Thyroid gland (tissue), 4 donors: ENCODE measurements around the gene LSAMP. TPM values are rescaled to one million over a fixed set of nuclear protein-coding genes. Genes with fewer than 3 reads are reported as not detected.

Source experiments
- DNase-seq, 2 donors: peaks; one replicate each; pipeline ENCODE4 v3.0.0-alpha.2; 2019
- H3K27ac ChIP-seq, 3 donors: fragments of 200-600 bp; sonication (generic); 1 replicate in 2 of 3; 2 replicates in 1 of 3; pipeline ENCODE4 v1.5.1; 2016 to 2019; ENCODE audit warnings: mild to moderate bottlenecking in 1 of 3, moderate library complexity in 1 of 3
- H3K27me3 ChIP-seq: fragments of 200-600 bp; sonication (generic); one replicate; pipeline ENCODE4 v1.5.1; 2019
- H3K36me3 ChIP-seq, 2 donors: fragments of 200-600 bp; sonication (generic); one replicate each; pipeline ENCODE4 v1.5.1; 2016 to 2019
- H3K4me1 ChIP-seq, 2 donors: fragments of 200-600 bp; sonication (generic); one replicate each; pipeline ENCODE4 v1.5.1; 2017 to 2019
- H3K4me3 ChIP-seq, 3 donors: fragments of 200-600 bp; sonication (generic); replicated peaks in 1 of 3; 1 replicate in 2 of 3; 2 replicates in 1 of 3; pipeline ENCODE4 v1.5.1; 2016; ENCODE audit warnings: mild to moderate bottlenecking in 1 of 3
- H3K9me3 ChIP-seq: fragments of 200-600 bp; sonication (generic); one replicate; pipeline ENCODE4 v1.5.1; 2017
- POLR2A ChIP-seq, 2 donors: fragments of 450-650 bp; IDR thresholded peaks; one replicate each; pipeline ENCODE4 v1.6.1; 2017; ENCODE audit warnings: antibody characterized with exemption in 2 of 2, mild to moderate bottlenecking in 2 of 2, moderate library complexity in 1 of 2
- WGBS, 2 donors: methylation state at CpG; one replicate each; pipeline ENCODE4 v1.1.5; 2017; 5-methylcytosine and 5-hydroxymethylcytosine counted together
- intact Hi-C: fragments of 100-400 bp; cut with DNase I; formaldehyde crosslinking; loops from one replicate; pipeline ENCODE4 v1.15.1; 2023
- total RNA-seq, 4 donors: library from RNA; depleted of rRNA; stranded (reverse); fragments of >200 nt; gene quantifications; one replicate each; pipeline ENCODE4 v1.2.3, GENCODE V29; 2016
- TF ChIP-seq, protein P1 (sequence below), 6 experiments: fragments of 200-600 bp in 3 of 6; fragments of 450-650 bp in 3 of 6; sonication (generic) in 3 of 6; IDR thresholded peaks; one replicate each; pipeline ENCODE4 v1.5.1; 2016 to 2019; ENCODE audit warnings: antibody characterized with exemption in 6 of 6, mild to moderate bottlenecking in 2 of 6, inconsistent platforms in 1 of 6, moderate library complexity in 1 of 6

Gene LSAMP
- total RNA-seq, 4 donors from 2014 or later: 0.78 to 2.0 (median 1.8) TPM

DNA sequence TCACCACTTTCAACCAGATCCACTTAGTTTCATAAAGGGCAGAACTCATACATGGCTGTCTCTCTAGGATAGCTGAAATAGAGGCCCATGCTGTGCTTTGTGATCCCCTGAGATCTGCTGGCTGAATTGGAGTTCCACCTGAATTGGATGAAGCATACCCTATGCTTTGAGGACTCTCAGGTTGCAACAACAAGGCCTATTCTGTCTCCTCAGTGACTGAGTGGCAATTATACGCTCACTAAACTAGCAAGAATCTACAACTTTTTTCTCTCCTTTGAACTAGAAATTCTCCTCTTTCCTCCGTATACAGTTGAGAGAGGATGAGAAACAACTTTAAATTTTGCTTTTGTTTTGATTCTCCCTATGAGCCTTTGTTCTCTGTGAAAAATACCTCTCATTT lies 348.7 kb downstream of the LSAMP start:
- no peak for TF ChIP-seq POLR2A (IDR thresholded peaks at IDR 0.05)
- TF ChIP-seq, protein P1, sequence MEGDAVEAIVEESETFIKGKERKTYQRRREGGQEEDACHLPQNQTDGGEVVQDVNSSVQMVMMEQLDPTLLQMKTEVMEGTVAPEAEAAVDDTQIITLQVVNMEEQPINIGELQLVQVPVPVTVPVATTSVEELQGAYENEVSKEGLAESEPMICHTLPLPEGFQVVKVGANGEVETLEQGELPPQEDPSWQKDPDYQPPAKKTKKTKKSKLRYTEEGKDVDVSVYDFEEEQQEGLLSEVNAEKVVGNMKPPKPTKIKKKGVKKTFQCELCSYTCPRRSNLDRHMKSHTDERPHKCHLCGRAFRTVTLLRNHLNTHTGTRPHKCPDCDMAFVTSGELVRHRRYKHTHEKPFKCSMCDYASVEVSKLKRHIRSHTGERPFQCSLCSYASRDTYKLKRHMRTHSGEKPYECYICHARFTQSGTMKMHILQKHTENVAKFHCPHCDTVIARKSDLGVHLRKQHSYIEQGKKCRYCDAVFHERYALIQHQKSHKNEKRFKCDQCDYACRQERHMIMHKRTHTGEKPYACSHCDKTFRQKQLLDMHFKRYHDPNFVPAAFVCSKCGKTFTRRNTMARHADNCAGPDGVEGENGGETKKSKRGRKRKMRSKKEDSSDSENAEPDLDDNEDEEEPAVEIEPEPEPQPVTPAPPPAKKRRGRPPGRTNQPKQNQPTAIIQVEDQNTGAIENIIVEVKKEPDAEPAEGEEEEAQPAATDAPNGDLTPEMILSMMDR (IDR thresholded peaks at IDR 0.05): no peak
- no peak overlapping the region for H3K27ac ChIP-seq
- no peaks in the 10 kb centered on the region for H3K9me3 ChIP-seq
- no peaks in the 10 kb centered on the region for H3K4me1 ChIP-seq
- intact Hi-C loops: no loop called here
- no peaks in the 10 kb centered on the region for H3K27me3 ChIP-seq
- DNase-seq: no peak
- no peak overlapping the region for H3K4me3 ChIP-seq
- 55 to 64% methylated on average over 2 of the region's 2 CpGs for WGBS, 2 donors
- no peaks in the 10 kb centered on the region for H3K36me3 ChIP-seq

DNA sequence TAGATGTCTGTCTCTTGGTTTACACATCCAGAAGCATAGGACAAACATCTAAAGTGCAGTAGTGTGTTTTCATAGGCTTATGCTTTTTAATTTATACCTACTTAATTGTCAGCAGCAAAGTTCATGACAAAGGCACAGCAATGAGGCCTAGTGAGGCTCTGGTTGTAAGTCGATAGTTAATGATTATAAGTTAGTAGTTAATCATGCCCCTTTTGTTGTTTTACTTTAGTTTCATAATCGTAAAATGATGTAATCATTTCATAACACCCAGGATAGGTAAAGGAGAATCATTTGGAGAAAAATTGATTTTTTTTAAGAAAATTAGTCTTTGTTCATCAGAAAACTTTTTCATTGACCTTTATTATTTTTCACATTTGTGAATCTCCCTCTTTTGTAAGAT lies 351.9 kb downstream of the LSAMP start:
- Histone ChIP-seq H3K4me3 (no peak overlapping the region), H3K36me3 (no peaks in the 10 kb centered on the region), H3K27me3 (no peaks in the 10 kb centered on the region), H3K4me1 (no peaks in the 10 kb centered on the region), H3K9me3 (no peaks in the 10 kb centered on the region), H3K27ac (no peak overlapping the region)
- 88 to 91% methylated on average over 2 of the region's 2 CpGs for WGBS, 2 donors
- DNase-seq: no peak
- TF ChIP-seq, protein P1 (IDR thresholded peaks at IDR 0.05): no peak
- no peak for TF ChIP-seq POLR2A (IDR thresholded peaks at IDR 0.05)
- intact Hi-C loops: no loop called here

DNA sequence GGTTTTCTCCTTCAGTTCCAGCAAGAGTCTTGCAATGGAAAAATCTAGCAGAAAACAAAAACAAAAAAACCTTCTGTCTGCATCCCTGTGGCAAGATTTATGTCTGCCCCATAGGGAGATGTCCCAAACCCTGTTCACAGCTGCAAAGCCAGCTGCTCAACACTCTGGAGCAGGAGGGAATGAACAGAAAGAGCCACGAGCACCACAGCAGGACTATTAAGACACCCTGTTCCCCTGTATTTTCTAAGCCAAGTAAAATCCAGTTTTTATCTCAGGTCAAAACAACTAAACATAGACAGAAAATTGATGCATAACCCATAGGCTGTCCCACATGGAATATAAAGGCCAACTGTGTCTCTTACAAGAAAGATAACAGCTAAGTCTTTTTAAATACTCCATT lies 357.9 kb downstream of the LSAMP start:
- intact Hi-C loops: no loop called here
- no peaks in the 10 kb centered on the region for H3K27me3 ChIP-seq
- no peak overlapping the region for H3K4me3 ChIP-seq
- no peak for TF ChIP-seq POLR2A (IDR thresholded peaks at IDR 0.05)
- TF ChIP-seq, protein P1 (IDR thresholded peaks at IDR 0.05): no peak
- WGBS, 2 donors: 39 to 54% methylated on average over 1 of the region's 1 CpG
- H3K36me3 ChIP-seq: no peaks in the 10 kb centered on the region
- H3K27ac ChIP-seq: no peak overlapping the region
- no peak for DNase-seq
- H3K4me1 ChIP-seq: no peaks in the 10 kb centered on the region
- H3K9me3 ChIP-seq: no peaks in the 10 kb centered on the region

DNA sequence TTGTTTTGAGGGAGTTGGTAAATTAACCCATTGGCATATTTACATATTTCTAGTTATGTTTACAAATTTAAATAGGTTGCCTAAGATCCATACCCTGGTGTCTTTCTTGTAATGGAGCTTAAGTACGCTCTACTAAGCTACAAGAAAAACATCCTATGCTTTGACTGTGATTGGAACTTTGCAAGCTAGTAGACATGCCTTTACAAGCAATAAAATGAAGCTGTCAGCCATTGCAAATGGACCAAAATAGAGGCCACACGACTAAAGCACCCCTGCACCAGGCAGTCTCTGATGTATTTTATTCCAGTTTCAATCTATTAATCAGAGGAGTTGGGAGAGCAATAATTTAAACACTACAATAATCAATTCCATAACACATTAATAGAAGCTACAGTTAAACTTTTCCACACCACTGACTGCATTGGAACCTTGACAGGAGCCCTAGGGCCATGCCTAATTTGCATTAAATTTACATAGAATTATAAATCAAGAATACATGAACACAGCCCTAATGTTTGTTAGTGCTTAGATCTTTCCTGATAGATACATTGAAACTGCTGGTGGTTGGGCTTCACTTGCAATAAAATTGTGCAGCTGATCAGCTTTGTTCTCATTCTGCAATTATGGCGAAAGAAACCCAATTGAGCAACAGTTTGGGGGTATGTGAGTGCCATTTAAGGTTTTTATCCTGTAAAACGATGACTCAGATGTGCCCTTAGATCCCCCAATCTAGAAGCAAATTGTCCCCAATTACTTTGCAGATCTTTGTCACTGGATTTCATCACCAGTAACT lies 360.1 kb downstream of the LSAMP start:
- Histone ChIP-seq H3K27ac (no peak overlapping the region), H3K9me3 (no peaks in the 10 kb centered on the region), H3K4me3 (no peak overlapping the region), H3K36me3 (no peaks in the 10 kb centered on the region), H3K4me1 (no peaks in the 10 kb centered on the region), H3K27me3 (no peaks in the 10 kb centered on the region)
- DNase-seq: no peak
- intact Hi-C loops: no loop called here
- TF ChIP-seq, protein P1 (IDR thresholded peaks at IDR 0.05): no peak
- no peak for TF ChIP-seq POLR2A (IDR thresholded peaks at IDR 0.05)
- 62 to 64% methylated on average over 4 of the region's 4 CpGs for WGBS, 2 donors

DNA sequence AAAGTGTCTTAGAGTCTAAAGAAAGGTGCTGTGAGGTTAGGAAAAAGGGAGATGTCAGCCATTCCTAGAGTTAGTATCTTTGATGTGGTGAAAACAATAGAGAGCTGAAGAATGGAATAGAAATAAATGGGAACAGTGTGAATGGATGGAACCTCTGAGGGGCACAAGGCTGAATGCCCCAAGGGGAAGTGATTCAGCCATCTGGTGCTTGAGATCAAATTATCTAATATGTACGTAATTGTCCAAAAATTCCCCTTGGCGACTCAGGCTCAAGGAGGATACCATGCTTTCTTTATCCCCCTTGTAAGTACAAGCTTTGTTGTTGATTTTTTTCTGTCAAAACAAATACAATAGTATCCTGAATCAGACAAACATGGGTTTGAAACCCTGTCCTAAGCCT lies 361.6 kb downstream of the LSAMP start:
- H3K36me3 ChIP-seq: no peaks in the 10 kb centered on the region
- TF ChIP-seq, protein P1 (IDR thresholded peaks at IDR 0.05): no peak
- TF ChIP-seq POLR2A (IDR thresholded peaks at IDR 0.05): no peak
- 81 to 91% methylated on average over 2 of the region's 2 CpGs for WGBS, 2 donors
- H3K4me3 ChIP-seq: no peak overlapping the region
- no peaks in the 10 kb centered on the region for H3K4me1 ChIP-seq
- H3K27ac ChIP-seq: no peak overlapping the region
- no peak for DNase-seq
- no peaks in the 10 kb centered on the region for H3K27me3 ChIP-seq
- H3K9me3 ChIP-seq: no peaks in the 10 kb centered on the region
- intact Hi-C loops: no loop called here
